WTC11 (cell line): ENCODE results near the gene MCMBP. TPM values are rescaled to one million over a fixed set of nuclear protein-coding genes. Genes with fewer than 3 reads are reported as not detected.

Source experiments
- ATAC-seq: fragments of 200-7000 bp; cut with Tn5 transposase; 2 replicates; pipeline ENCODE4 v1.10.0; 2021; ENCODE audit warnings: mild to moderate bottlenecking, moderate library complexity
- CTCF ChIA-PET: fragments of 300-600 bp; sonication (Branson Sonifier 250); formaldehyde crosslinking; loops from one replicate; lab custom pipeline; 2021; ENCODE audit warnings: antibody characterized with exemption; lab: Charles Lee
- POLR2A ChIA-PET: fragments of 350-600 bp; sonication (Branson Sonifier 250); formaldehyde crosslinking; loops from one replicate; lab custom pipeline; 2021; ENCODE audit warnings: antibody characterized with exemption; lab: Charles Lee
- DNase-seq: peaks from one replicate; pipeline ENCODE4 v3.0.0; 2021; ENCODE audit warnings: low spot score
- H3K27ac Mint-ChIP-seq: 2 replicates; pipeline ENCODE4 v1.8.0; 2021; ENCODE audit warnings: mixed read lengths
- H3K27me3 Mint-ChIP-seq: 2 replicates; pipeline ENCODE4 v1.8.0; 2021; ENCODE audit warnings: low read depth, mild to moderate bottlenecking, moderate library complexity, mixed read lengths
- H3K36me3 Mint-ChIP-seq: 2 replicates; pipeline ENCODE4 v1.8.0; 2021; ENCODE audit warnings: mixed read lengths
- H3K4me1 Mint-ChIP-seq: 2 replicates; pipeline ENCODE4 v1.8.0; 2022; ENCODE audit warnings: mixed read lengths
- H3K4me3 Mint-ChIP-seq: 2 replicates; pipeline ENCODE4 v1.8.0; 2021; ENCODE audit warnings: mild to moderate bottlenecking, moderate library complexity, mixed read lengths
- H3K9me3 Mint-ChIP-seq: 2 replicates; pipeline ENCODE4 v1.8.0; 2021; ENCODE audit warnings: mixed read lengths
- CBFB ChIP-seq: sonication (generic); formaldehyde crosslinking; IDR thresholded peaks from 2 replicates; pipeline ENCODE4 v1.8.1; 2022; ENCODE audit warnings: mild to moderate bottlenecking, low read depth, missing genetic modification reagents
- ETV6 ChIP-seq: sonication (generic); formaldehyde crosslinking; IDR thresholded peaks from 2 replicates; pipeline ENCODE4 v1.8.1; 2022; ENCODE audit warnings: mild to moderate bottlenecking, missing genetic modification reagents
- FOXJ3 ChIP-seq: sonication (generic); formaldehyde crosslinking; IDR thresholded peaks from 2 replicates; pipeline ENCODE4 v1.9.0; 2021; ENCODE audit warnings: missing genetic modification reagents, mild to moderate bottlenecking, borderline replicate concordance
- GABPB1 ChIP-seq: sonication (generic); formaldehyde crosslinking; IDR thresholded peaks from 2 replicates; pipeline ENCODE4 v1.8.1; 2023; ENCODE audit warnings: mild to moderate bottlenecking, missing genetic modification reagents
- JAZF1 ChIP-seq: fragments of 250-450 bp; sonication (Bioruptor Pico); IDR thresholded peaks from 2 replicates; pipeline ENCODE4 v1.9.0; 2021; ENCODE audit warnings: moderate library complexity, mild to moderate bottlenecking, inconsistent platforms
- KAT7 ChIP-seq: sonication (generic); formaldehyde crosslinking; IDR thresholded peaks from 2 replicates; pipeline ENCODE4 v1.8.1; 2023; ENCODE audit warnings: missing genetic modification reagents, mild to moderate bottlenecking, borderline replicate concordance
- MXD4 ChIP-seq: fragments of 250-450 bp; sonication (Bioruptor Pico); IDR thresholded peaks from 2 replicates; pipeline ENCODE4 v1.8.0; 2021; ENCODE audit warnings: mild to moderate bottlenecking, moderate library complexity, borderline replicate concordance
- RELA ChIP-seq: sonication (generic); formaldehyde crosslinking; IDR thresholded peaks from 2 replicates; pipeline ENCODE4 v1.8.1; 2022; ENCODE audit warnings: missing genetic modification reagents, mild to moderate bottlenecking, borderline replicate concordance
- TCF7 ChIP-seq: sonication (generic); formaldehyde crosslinking; IDR thresholded peaks from 2 replicates; pipeline ENCODE4 v1.8.0; 2022; ENCODE audit warnings: mild to moderate bottlenecking, low read depth, missing genetic modification reagents, moderate library complexity
- TEAD1 ChIP-seq: sonication (generic); formaldehyde crosslinking; IDR thresholded peaks from 2 replicates; pipeline ENCODE4 v1.8.0; 2022; ENCODE audit warnings: mild to moderate bottlenecking, missing genetic modification reagents
- ZBTB21 ChIP-seq: sonication (generic); formaldehyde crosslinking; IDR thresholded peaks from 2 replicates; pipeline ENCODE4 v1.8.1; 2023; ENCODE audit warnings: mild to moderate bottlenecking, missing genetic modification reagents, borderline replicate concordance
- ZNF121 ChIP-seq: sonication (generic); formaldehyde crosslinking; IDR thresholded peaks from 2 replicates; pipeline ENCODE4 v1.8.0; 2023; ENCODE audit warnings: missing genetic modification reagents
- ZNF232 ChIP-seq: sonication (generic); formaldehyde crosslinking; IDR thresholded peaks from 2 replicates; pipeline ENCODE4 v1.8.0; 2022; ENCODE audit warnings: mild to moderate bottlenecking, missing genetic modification reagents
- ZNF532 ChIP-seq: fragments of 250-450 bp; sonication (Bioruptor Pico); IDR thresholded peaks from 2 replicates; pipeline ENCODE4 v1.9.0; 2021; ENCODE audit warnings: mild to moderate bottlenecking, borderline replicate concordance
- total RNA-seq: library from RNA; stranded (reverse); gene quantifications from 3 replicates; pipeline ENCODE4 v1.2.3, GENCODE V29; 2021
- TF ChIP-seq, protein P1 (sequence below): sonication (generic); formaldehyde crosslinking; IDR thresholded peaks from 2 replicates; pipeline ENCODE4 v1.8.0; 2023; ENCODE audit warnings: mild to moderate bottlenecking, missing genetic modification reagents
- TF ChIP-seq, protein P2 (sequence below): sonication (generic); formaldehyde crosslinking; IDR thresholded peaks from 2 replicates; pipeline ENCODE4 v1.8.0; 2022; ENCODE audit warnings: mild to moderate bottlenecking, missing genetic modification reagents
- TF ChIP-seq, protein P3 (sequence below): sonication (generic); formaldehyde crosslinking; IDR thresholded peaks from 2 replicates; pipeline ENCODE4 v1.8.0; 2022; ENCODE audit warnings: missing genetic modification reagents
- TF ChIP-seq, protein P4 (sequence below): fragments of 250-450 bp; sonication (Bioruptor Pico); IDR thresholded peaks from 2 replicates; pipeline ENCODE4 v1.9.0; 2021; ENCODE audit warnings: mild to moderate bottlenecking

Gene MCMBP
- total RNA-seq, 1 experiment from 2014 or later = 64.7 TPM

GRCh38 chr10:119863951-119864565 is 8.6 kb downstream of the MCMBP start (continued):
- TF ChIP-seq, protein P1, sequence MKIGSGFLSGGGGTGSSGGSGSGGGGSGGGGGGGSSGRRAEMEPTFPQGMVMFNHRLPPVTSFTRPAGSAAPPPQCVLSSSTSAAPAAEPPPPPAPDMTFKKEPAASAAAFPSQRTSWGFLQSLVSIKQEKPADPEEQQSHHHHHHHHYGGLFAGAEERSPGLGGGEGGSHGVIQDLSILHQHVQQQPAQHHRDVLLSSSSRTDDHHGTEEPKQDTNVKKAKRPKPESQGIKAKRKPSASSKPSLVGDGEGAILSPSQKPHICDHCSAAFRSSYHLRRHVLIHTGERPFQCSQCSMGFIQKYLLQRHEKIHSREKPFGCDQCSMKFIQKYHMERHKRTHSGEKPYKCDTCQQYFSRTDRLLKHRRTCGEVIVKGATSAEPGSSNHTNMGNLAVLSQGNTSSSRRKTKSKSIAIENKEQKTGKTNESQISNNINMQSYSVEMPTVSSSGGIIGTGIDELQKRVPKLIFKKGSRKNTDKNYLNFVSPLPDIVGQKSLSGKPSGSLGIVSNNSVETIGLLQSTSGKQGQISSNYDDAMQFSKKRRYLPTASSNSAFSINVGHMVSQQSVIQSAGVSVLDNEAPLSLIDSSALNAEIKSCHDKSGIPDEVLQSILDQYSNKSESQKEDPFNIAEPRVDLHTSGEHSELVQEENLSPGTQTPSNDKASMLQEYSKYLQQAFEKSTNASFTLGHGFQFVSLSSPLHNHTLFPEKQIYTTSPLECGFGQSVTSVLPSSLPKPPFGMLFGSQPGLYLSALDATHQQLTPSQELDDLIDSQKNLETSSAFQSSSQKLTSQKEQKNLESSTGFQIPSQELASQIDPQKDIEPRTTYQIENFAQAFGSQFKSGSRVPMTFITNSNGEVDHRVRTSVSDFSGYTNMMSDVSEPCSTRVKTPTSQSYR (CRISPR knock-in tag) = no peak

DNA sequence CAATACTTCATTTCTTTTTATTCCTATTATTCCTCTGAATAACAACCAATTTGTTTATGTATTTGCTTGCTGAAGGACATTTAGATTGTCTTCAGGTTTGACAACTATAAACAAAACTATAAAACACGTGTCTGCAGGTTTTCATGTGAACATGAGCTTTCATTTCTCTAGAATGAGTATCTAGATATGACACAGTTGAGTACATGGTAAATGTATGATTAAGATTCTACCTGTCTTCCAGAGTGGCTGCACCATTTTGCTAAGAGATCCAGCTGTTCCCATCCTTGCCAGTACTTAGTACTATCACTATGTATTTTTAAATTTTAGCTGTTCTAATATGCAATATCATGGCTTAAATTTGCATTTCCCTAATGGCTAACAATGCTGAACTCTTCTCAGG is 10.1 kb downstream of the MCMBP start:
- TF ChIP-seq TEAD1 (CRISPR knock-in tag) (no peak), MXD4 (CRISPR knock-in tag) (no peak), ETV6 (CRISPR knock-in tag) (no peak), TCF7 (CRISPR knock-in tag) (no peak), GABPB1 (no peak)
- no peaks in the 10 kb centered on the region for H3K27me3 Mint-ChIP-seq
- ChIA-PET POLR2A (interaction anchor here (1.0 kb wide), 1 partner anchor 9 kb away, joined by 4 read pairs; no protein-coding TSS in a partner anchor), CTCF (interaction anchor here (0.7 to 2.7 kb wide), 3 partner anchors 10 to 260 kb away, joined by 3 to 10 read pairs (median 7); partner anchors contain the start of gene MCMBP)
- H3K9me3 Mint-ChIP-seq = peaks cover 13% of the 10 kb centered on the region
- ATAC-seq (no peak), DNase-seq (no peak)
- no peak overlapping the region for H3K4me3 Mint-ChIP-seq
- peaks cover 34% of the 10 kb centered on the region for H3K36me3 Mint-ChIP-seq
- peaks cover 29% of the 10 kb centered on the region for H3K4me1 Mint-ChIP-seq
- no peak overlapping the region for H3K27ac Mint-ChIP-seq

DNA sequence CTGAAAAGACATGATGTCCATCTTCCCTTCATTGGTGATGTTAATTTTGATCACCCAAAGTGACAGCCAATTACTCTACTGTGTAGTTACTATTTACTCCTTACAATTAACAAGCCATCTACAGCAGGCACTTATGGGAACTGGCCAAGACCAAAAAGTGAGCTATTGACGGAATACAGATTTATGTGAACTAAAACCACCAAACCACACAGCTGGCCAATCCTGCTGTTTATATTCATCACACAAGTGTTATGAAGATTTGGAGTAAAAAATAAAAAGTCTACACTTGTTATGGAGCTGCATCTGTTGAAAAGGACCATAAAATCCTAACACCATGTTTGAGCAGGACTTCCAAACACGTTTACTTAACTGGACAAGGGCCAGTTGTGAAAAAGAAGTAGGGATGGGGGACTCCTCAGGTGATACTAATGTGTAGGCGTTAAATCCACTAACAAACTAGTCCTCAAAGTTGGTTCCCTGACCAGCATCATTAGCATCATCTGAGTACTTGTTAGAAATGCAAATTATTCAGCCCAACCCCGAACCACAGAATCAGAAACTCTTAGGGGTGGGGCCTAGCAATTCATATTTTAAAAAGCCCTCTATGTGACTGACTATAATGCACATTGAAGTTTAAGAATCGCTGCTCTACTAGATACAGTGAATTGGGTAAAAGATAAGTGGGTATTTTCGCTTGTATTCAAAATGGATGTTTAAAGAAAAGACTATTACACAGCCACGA is 11.6 kb downstream of the MCMBP start:
- CTCF ChIA-PET = interaction anchor here (2.1 to 3.4 kb wide), 6 partner anchors 11 to 252 kb away, joined by 8 to 23 read pairs (median 10); partner anchors contain the start of gene MCMBP
- Mint-ChIP-seq H3K9me3 (peaks cover 13% of the 10 kb centered on the region), H3K4me1 (peaks cover 27% of the 10 kb centered on the region), H3K36me3 (peaks cover 37% of the 10 kb centered on the region), H3K27ac (peak overlapping the region; percentile 70), H3K4me3 (no peak overlapping the region), H3K27me3 (no peaks in the 10 kb centered on the region)
- POLR2A ChIA-PET = interaction anchor here (0.9 kb wide), 1 partner anchor 11 kb away, joined by 3 read pairs; no protein-coding TSS in a partner anchor
- DNase-seq (no peak), ATAC-seq (no peak)
- TF ChIP-seq, protein P2, sequence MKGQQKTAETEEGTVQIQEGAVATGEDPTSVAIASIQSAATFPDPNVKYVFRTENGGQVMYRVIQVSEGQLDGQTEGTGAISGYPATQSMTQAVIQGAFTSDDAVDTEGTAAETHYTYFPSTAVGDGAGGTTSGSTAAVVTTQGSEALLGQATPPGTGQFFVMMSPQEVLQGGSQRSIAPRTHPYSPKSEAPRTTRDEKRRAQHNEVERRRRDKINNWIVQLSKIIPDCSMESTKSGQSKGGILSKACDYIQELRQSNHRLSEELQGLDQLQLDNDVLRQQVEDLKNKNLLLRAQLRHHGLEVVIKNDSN (CRISPR knock-in tag) = no peak
- TF ChIP-seq, protein P3, sequence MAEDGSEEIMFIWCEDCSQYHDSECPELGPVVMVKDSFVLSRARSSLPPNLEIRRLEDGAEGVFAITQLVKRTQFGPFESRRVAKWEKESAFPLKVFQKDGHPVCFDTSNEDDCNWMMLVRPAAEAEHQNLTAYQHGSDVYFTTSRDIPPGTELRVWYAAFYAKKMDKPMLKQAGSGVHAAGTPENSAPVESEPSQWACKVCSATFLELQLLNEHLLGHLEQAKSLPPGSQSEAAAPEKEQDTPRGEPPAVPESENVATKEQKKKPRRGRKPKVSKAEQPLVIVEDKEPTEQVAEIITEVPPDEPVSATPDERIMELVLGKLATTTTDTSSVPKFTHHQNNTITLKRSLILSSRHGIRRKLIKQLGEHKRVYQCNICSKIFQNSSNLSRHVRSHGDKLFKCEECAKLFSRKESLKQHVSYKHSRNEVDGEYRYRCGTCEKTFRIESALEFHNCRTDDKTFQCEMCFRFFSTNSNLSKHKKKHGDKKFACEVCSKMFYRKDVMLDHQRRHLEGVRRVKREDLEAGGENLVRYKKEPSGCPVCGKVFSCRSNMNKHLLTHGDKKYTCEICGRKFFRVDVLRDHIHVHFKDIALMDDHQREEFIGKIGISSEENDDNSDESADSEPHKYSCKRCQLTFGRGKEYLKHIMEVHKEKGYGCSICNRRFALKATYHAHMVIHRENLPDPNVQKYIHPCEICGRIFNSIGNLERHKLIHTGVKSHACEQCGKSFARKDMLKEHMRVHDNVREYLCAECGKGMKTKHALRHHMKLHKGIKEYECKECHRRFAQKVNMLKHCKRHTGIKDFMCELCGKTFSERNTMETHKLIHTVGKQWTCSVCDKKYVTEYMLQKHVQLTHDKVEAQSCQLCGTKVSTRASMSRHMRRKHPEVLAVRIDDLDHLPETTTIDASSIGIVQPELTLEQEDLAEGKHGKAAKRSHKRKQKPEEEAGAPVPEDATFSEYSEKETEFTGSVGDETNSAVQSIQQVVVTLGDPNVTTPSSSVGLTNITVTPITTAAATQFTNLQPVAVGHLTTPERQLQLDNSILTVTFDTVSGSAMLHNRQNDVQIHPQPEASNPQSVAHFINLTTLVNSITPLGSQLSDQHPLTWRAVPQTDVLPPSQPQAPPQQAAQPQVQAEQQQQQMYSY (CRISPR knock-in tag) = no peak
- TF ChIP-seq ZNF232 (CRISPR knock-in tag) (no peak), CBFB (CRISPR knock-in tag) (no peak), JAZF1 (CRISPR knock-in tag) (no peak), ZNF121 (no peak), FOXJ3 (CRISPR knock-in tag) (no peak), ZNF532 (CRISPR knock-in tag) (no peak), KAT7 (CRISPR knock-in tag) (no peak), TEAD1 (CRISPR knock-in tag) (no peak), ZBTB21 (CRISPR knock-in tag) (no peak), RELA (CRISPR knock-in tag) (no peak)
- TF ChIP-seq, protein P4, sequence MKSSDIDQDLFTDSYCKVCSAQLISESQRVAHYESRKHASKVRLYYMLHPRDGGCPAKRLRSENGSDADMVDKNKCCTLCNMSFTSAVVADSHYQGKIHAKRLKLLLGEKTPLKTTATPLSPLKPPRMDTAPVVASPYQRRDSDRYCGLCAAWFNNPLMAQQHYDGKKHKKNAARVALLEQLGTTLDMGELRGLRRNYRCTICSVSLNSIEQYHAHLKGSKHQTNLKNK = no peak
